GM18508 (cell line): ENCODE data around the gene ANXA7.
"Not testable (repeated sequence)": the region's sequence is repeated elsewhere in the genome, so short reads cannot be mapped to it uniquely, and the experiment has no call there.

Experiments
- ATAC-seq: cut with Tn5 transposase; IDR thresholded peaks from one replicate; pipeline ENCODE4 v1.9.1; 2021; ENCODE audit warnings: moderate number of reproducible peaks; ENCODE audit not compliant: insufficient read depth, unreplicated experiment

The ANXA7 gene

DNA sequence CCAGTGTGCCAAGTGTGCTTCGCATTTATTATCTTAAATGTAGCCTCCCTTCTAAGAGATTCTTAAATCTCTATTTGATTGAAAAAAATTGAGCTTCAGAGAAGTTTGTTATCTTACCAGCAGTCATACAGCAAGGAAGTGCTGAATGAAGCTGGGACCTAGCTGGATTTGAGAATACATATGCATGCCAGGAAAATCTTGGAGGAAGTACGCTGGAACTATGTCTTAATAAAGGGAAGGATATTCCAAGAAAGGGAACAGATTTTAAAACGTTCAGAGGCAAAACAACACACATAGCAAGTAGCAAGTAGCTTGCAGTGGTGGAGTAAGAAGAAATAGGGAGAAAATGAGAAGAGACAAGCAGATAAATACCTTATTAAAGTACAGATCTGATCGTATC, 56.7 kb downstream of the ANXA7 start:
- no peak for ATAC-seq

DNA sequence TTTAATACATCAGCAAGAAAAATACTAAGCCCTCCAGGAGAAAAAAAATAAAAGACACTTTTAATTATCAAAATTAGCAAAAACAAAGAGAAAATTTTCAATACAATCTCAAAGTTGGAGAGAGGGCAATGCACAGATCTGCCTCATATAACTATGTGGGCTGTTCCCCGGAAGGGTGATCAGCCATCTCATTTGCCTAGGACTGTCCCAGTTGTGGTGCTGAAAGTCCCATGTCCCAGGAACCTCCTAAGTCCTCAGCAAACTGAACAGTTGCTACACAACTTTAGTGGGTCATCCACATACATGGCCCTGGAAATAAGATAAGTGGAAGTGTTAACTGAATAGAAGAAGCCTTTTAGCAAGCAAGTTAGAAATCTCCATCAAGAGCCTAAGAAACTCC, 69.6 kb downstream of the ANXA7 start:
- ATAC-seq: no peak

DNA sequence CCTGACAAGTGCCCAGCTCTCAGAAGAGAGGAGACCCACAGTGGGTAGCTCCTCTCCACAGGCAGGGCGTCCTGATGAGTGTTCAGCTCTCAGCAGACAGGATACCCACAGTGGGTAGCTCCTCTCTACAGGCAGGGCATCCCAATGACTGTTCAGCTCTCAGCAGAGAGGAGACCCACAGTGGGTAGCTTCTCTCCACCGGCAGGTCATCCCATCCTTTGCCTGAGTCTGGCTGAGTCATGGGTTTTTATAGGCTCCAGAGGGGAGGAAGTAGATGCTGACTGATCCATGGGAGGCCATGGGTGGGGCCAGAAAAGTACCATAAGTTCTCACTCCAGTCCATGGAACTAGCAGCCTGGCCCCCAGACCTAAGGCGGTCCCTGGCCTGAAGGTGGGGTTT, 73.7 kb downstream of the ANXA7 start:
- ATAC-seq: no peak

DNA sequence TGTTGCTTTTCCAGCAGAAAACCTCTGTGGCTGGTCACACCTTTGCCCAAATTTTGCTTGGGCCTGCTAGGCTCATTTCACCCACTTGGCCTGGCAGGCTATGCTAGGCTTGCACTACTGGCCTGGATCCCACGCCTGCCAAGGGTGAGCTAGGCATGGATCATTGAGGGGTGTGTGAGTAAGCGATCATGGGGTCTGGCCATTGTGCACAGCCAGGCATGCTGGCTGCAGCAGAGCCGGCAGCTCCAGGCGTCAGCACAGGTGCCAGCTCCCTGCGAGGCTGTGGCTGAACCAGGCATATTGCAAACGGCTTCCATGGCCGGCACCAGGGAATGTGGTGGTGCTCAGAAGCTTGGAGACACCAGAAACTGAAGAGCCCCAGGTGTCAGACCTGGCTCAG, 74.4 kb downstream of the ANXA7 start:
- no peak for ATAC-seq

DNA sequence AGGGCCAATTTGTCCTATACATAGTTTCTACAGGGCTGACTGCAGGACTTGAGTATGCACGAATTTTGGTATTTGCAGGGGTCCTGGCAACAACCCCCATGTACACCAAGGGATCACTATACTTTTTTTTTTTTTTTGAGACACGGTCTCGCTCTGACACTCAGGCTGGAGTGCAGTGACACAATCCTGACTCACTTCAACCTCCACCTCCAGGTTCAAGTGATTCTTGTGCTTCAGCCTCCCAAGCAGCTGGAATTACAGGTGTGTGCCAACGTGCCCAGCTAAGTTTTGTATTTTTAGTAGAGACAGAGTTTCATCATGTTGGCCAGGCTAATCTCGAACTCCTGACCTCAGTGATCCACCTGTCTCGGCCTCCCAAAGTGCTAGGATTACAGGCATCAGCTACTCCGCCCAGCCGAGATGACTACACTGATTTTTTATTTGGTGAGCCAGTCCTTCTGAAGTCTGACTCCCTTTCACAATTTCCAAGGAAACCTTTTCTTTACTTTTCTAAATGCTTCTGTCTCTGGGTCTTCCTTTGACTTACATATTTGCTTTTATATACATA, 75.0 kb downstream of the ANXA7 start:
- no peak for ATAC-seq

DNA sequence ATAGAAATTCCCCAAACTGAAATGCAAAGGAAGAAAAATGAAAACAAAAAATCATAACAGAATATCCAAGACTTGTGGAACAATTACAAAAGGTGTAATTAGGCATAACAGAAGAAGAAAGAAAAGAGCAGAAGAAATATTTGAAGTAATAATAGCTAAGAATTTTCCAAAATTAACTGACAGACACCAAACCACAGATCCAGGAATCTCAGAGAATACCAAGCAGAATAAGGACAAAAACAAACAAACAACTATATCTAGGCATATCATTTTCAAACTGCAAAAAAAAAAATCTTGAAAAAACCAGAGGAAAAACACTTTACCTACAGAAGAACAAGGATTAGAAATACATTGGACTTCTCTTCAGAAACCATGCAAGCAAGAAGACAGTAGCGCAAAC, 80.7 kb downstream of the ANXA7 start:
- no peak for ATAC-seq

DNA sequence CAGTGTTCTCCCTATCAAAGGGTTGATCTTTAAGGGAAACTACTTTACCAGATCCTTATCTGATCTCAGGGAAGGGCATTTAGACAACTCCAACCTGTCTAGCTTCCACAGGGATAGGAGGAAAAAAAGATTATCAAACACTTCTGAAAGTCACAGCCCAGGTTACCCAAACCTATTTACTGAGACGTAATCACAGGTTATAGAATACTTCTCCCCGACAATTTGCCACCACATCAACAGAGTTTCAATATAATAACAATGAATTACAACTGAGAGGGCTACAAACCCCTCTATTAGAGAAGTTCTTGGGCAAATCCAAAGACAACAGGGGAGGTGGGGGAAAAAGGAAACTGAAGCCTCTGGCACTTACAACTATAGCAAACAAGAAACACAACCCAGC, 81.5 kb downstream of the ANXA7 start:
- no peak for ATAC-seq

DNA sequence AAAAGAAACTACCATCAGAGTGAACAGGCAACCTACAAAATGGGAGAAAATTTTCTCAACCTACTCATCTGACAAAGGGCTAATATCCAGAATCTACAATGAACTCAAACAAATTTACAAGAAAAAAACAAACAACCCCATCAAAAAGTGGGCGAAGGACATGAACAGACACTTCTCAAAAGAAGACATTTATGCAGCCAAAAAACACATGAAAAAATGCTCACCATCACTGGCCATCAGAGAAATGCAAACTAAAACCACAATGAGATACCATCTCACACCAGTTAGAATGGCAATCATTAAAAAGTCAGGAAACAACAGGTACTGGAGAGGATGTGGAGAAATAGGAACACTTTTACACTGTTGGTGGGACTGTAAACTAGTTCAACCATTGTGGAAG, 85.3 kb downstream of the ANXA7 start:
- ATAC-seq: not testable (repeated sequence)

DNA sequence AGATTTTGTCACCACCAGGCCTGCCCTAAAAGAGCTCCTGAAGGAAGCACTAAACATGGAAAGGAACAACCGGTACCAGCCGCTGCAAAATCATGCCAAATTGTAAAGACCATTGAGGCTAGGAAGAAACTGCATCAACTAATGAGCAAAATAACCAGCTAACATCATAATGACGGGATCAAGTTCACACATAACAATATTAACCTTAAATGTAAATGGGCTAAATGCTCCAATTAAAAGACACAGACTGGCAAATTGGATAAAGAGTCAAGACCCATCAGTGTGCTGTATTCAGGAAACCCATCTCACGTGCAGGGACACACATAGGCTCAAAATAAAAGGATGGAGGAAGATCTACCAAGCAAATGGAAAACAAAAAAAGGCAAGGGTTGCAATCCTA, 88.6 kb downstream of the ANXA7 start:
- ATAC-seq: not testable (repeated sequence)
